Fibroblast of lung (primary cell): ENCODE data around the gene SLC12A6.
"Not testable (repeated sequence)": the region's sequence is repeated elsewhere in the genome, so short reads cannot be mapped to it uniquely, and the experiment has no call there.

Source experiments
- EZH2 ChIP-seq: IDR thresholded peaks from 2 replicates; pipeline ENCODE4 v1.5.1; 2012; ENCODE audit warnings: low read length, control low read depth, mild to moderate bottlenecking; ENCODE audit errors: missing control alignments
- TF ChIP-seq, protein P1 (sequence below), 2 donors: IDR thresholded peaks in 1 of 2; conservative IDR thresholded peaks in 1 of 2; 1 replicate in 1 of 2; 2 replicates in 1 of 2; pipeline ENCODE4 v1.5.1; 2011 to 2012; ENCODE audit warnings: low read length in 2 of 2, control low read depth in 1 of 2, inconsistent platforms in 1 of 2, low read depth in 1 of 2, mild to moderate bottlenecking in 1 of 2

DNA sequence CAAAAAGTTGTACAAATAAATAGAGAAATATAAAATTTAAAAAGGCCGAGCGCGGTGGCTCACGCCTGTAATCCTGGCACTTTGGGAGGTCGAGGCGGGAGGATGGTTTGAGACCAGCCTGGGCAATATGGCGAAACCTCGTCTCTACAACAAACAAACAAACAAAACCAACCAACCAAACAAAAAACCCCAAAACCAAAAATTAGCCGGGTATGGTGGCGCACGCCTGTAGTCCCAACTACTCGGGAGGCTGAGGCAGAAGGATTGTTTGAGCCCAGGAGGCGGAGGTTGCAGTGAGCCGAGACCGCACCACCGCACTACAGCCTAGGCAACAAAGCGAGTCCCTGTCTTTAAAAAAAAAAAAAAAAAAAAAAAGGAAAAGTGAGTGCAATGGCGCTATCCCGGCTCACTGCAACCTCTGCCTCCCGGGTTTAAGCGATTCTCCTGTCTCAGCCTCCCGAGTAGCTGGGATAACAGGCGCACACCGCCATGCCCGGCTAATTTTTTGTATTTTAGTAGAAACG lies 4.7 kb upstream of the SLC12A6 start:
- TF ChIP-seq, protein P1, sequence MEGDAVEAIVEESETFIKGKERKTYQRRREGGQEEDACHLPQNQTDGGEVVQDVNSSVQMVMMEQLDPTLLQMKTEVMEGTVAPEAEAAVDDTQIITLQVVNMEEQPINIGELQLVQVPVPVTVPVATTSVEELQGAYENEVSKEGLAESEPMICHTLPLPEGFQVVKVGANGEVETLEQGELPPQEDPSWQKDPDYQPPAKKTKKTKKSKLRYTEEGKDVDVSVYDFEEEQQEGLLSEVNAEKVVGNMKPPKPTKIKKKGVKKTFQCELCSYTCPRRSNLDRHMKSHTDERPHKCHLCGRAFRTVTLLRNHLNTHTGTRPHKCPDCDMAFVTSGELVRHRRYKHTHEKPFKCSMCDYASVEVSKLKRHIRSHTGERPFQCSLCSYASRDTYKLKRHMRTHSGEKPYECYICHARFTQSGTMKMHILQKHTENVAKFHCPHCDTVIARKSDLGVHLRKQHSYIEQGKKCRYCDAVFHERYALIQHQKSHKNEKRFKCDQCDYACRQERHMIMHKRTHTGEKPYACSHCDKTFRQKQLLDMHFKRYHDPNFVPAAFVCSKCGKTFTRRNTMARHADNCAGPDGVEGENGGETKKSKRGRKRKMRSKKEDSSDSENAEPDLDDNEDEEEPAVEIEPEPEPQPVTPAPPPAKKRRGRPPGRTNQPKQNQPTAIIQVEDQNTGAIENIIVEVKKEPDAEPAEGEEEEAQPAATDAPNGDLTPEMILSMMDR (conservative IDR thresholded peaks at IDR 0.05 in 1 of 2, IDR thresholded peaks at IDR 0.05 in 1 of 2; ENCODE audit: low read depth in 1 of 2, low read length in 2 of 2), result not testable (repeated sequence)
- TF ChIP-seq EZH2, result not testable (repeated sequence)
